HG02938 (cell line): ENCODE measurements around the gene RFXANK.

Experiments
- ATAC-seq: cut with Tn5 transposase; IDR thresholded peaks from one replicate; pipeline ENCODE4 v1.9.1; 2021; ENCODE audit warnings: mild to moderate bottlenecking, moderate library complexity; ENCODE audit not compliant: unreplicated experiment

RFXANK gene

DNA sequence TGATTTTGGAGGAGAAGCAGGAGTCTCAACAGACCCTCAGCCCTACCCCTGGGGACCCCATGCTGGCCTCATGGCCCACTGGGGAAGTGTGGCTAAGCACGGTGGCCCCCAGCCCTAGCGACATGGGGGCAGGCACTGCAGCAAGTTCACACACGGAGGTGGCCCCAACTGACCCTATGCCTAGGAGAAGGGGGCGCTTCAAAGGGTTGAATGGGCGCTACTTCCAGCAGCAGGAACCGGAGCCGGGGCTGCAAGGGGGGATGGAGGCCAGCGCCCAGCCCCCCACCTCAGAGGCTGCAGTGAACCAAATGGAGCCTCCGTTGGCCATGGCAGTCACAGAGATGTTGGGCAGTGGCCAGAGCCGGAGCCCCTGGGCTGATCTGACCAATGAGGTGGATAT is 34.6 kb downstream of the RFXANK start:
- ATAC-seq: no peak

DNA sequence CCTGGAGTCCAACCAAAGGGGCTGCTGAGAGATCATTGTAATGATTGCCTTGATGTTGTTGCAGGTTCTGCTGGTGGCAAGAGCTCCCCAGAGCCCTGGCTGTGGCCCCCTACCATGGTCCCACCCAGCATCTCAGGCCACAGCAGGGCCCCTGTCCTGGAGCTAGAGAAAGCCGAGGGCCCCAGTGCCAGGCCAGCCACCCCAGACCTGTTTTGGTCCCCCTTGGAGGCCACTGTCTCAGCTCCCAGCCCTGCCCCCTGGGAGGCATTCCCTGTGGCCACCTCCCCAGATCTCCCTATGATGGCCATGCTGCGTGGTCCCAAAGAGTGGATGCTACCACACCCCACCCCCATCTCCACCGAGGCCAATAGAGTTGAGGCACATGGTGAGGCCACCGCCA is 35.2 kb downstream of the RFXANK start:
- no peak for ATAC-seq

DNA sequence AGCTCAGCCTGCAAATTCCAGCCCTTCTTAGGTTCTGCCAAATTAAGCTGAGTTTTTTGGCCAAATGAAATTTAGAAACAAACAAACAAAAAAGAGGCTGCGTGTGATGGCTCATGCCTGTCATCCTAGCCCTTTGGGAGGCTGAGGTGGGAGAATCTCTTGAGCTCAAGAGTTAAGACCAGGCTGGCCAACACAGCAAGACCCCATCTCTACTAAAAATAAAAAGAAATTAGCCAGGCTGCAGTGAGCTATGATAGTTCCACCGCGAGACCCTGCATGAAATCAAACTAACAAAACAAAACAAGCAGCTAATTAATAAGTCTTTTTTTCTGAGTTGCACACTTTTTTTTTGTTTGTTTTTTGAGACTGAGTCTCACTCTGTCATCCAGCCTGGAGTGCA is 37.6 kb downstream of the RFXANK start:
- no peak for ATAC-seq

DNA sequence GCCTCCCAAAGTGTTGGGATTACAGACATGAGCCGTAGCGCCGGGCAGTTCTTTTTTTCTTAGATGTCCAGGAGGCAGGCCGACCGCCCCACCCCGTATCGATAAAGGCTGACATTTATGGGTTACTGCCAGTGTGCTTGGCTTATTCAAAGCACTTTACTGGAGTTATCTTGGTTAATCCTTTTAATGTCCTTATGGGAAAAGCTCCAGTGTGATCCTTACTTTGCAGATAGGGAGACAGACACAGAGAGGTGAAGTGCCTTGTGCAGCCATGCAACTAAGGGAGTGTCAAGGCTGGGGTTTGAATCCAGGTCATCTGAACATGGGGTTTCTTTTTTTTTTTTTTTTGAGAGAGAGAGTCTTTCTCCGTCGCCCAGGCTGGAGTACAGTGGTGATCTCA is 38.9 kb downstream of the RFXANK start:
- no peak for ATAC-seq

DNA sequence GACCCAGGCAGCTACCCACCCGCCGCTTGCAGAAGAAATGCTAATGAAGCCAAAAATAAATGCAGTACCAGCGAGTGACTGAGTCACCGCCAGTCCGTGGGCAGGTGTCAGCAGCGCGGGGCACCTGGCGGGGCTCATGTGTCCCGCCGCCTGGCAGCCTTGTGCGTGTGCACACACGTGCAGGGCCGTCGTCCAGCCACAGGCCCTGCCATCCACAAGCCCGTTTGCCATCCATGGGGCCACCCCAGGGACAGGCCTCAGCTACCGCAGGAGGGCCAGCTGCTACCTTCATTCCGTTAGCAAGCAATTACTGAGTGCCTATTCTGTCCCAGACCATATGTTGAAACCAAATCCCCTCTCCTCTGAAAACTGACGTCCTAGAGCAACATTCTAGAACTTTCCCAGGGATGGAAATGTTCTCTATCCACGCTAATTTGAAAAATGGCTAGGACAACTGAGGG is 40.2 kb downstream of the RFXANK start:
- no peak for ATAC-seq

DNA sequence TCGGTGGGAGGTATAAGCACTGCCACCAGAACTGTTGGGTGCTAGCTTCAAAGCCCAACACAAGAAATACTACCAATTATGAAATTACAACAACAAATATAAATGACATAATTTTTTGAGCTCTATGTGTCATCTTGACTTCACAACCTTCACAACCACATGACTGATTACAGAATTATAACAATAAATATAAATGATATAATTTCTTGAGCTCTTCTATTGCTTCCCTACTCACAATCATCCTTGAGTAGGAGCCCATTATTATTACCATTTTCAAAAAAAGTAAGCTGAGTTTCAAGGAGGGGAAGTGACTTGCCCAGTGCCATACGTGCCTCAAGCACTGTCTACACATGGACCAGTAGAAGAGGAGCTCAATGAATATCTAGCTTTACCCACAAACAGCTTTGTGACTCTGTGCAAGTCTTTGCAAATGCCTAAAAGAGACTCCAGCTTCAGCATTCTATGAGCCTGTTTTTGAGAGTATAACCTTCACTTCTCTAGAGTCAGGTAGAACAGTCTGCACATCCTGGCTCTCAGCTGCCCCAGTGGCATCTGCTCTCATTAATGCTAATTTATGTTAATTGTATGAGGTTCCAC is 42.3 kb downstream of the RFXANK start:
- ATAC-seq: no peak

DNA sequence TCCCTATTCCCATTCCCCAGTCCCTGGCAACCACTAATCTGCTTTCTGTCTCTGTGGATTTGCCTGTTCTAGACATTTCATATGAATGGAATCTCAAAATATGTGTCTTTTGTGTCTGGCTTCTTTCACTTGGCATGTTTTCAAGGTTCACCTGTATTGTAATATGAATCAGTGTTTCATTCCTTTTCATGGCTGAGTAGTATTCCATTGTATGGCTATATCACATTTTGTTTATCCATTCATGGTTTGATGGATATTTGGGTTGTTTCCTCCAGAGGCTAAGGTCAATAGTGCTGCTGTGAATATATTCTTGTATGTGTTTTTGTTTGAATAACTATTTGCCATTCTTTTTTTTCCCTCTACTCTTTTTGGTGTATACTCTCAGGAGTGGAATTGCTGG is 44.1 kb downstream of the RFXANK start:
- ATAC-seq: no peak

DNA sequence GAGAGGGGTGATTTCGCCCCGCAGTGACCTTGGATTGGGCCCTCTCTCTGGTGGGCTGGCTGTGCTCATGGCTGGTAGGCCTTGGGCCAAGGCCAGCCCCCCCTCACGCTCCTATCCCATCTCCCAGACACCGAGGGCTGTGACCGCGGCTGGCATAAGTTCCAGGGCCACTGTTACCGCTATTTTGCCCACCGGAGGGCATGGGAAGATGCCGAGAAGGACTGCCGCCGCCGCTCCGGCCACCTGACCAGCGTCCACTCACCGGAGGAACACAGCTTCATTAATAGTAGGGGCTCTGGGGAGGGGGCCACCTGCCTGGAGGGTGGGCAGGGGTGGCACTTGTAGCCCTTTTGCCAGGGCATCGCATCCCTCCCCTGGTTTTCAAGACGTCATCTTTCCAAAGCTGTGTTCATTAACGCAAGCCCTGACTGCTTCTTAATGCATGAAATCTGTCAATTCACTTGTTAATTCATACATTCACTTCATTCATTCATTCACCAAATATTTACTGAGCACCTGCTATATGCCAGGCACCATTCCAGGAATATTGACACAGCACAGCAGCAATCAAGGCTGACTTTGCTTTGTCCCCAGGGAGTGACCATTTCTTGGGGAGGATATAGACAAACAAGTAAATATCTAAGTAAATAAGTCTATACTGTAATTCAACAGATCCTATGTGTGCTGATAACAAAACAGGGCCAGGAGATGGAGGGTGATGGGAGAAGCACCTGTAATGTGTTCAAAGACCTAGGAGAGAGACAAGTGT is 46.3 kb downstream of the RFXANK start:
- no peak for ATAC-seq

DNA sequence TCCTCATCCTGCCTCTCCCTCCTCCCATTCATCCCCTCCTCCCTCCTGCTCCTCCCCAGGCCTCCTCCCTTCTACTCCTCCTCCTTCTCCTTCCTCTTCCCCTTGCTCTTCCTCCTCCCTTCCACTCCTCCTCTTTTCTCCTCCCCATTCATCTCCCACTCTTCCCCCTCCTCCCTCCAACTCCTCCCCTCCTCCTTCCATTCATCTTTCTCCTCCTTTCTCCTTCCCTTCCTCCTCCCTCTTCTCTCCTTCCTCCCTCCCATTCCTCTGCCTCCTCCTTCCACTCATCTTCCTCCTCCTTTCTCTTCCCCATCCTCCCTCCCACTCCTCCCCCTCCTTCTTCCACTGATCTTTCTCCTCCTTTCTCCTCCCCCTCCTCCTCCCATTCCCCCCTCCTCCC is 47.6 kb downstream of the RFXANK start:
- ATAC-seq: no peak

DNA sequence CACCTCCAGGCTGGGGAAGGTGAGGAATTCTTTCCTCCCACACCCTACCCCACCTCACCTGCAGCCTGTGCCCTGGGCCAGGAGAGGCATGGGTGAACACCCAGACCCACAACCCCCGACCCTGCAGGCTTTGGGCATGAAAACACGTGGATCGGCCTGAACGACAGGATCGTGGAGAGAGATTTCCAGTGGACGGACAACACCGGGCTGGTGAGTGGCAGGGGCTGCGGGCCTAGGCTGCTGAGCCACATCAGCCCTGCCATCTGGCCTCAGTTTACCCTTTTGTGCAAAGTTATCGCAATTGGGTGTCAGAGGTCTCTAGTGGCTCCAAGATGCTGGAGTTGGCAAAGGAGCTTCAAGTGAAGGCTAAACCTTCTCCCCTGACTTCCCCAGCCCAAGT is 48.4 kb downstream of the RFXANK start:
- no peak for ATAC-seq

DNA sequence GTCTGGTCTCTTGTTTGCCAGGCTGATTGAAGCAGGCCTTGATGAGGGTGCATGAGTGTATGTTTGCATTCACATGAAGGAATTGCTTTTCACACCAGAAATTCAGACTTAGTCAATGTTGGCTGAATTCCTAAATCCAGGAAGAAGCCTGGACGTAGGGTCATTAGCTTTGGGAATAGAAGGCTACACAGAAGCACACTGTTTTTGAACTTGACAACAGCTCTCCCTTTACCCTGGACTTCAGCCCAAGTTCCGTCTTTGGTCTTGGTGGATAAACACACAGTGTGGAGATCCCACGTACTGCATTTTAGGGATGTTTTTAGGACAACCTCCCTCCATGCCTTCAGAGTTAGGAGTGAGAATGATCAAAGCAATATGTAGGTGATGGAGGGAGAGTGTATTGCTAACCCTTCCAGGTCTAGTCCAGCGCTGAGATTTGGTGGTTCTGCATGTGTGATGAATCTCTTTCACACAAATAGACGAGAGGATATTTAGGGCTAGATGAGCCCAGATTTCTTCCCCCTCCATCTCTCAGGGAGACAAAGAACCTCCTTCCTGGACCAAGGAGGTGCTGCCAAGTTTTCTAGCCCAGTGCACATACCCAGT is 58.2 kb downstream of the RFXANK start:
- ATAC-seq: no peak
